NCI-H2227 treated with DMSO at 0.1 percent for 48 hours (cell line): ENCODE data around the gene KRT79.

Experiments used
- DNase-seq: peaks from one replicate; lab custom pipeline; 2025; lab: John Stamatoyannopoulos, UW

KRT79 gene

DNA sequence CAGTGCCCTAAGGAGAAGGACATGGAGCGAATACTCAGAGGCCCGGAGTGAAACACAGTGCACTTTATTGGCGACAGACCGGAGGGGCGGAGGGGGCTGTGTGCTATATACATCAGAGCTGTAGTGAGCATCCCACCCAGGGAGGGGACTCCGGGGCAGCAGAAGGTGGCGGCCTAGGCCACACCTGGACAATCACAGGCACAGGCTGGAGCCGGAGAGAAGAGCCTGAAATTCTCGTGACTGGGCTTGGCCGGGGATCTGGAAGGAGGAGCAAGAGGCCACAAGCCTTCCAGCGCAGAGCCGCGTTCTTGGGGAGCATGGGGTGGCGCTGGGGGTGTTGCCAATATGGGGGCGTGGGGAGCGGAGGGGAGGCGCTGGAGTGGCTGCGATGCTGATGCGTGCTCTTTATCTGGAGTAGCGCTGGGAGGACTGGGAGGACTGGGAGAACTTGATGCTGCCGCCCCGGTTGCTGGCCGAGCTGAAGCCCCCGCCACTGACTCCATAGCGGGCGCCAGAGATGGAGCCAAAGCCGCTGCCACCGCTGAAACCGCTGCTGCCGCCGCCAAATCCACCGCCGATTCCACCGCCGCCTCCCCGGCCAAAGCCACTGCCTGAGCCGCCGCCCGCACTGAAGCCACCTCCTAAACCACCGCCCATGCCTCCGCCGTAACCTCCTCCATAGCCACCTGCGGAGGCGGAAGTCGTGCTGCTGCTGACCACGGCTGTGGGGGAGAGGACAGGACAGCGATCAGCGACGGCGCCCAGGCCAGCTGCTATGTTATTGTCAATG is 44.3 kb downstream of the KRT79 start:
- DNase-seq = no peak

DNA sequence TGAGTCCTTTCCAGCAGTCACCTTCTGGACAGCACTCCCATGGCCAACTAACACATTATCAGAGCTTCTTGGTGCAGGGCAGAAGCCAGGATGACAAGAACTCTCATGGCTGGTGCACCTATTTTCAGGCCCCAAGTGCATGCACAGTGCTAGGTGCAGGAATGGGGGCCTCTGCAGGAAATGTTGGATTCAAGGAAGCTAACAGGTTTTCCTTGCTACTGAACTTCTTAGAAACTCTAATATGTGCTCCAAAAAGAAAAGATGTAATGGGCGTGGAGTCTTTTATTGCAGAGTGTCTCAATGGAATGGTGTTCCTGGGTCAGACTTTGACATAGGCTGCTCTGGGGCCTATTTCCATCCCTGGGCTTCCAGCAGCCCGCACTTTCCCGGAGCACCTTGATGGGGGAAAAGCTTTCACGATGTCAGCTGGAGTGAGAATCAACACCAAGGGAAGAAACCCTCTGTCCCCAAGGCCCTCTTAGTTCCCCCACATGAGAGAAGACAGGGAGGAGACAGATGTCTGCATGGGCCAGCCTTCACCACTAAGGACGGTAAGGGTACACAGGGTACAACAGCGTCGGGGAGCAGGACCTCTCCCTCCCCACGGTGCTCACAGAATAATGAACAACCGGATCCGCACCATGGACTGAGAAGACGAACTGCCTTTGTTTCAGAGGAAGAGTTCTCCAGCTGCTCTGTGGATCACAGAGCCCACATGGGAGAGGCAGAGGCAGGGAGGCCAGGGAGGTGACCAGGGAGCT is 45.1 kb downstream of the KRT79 start:
- DNase-seq = no peak

DNA sequence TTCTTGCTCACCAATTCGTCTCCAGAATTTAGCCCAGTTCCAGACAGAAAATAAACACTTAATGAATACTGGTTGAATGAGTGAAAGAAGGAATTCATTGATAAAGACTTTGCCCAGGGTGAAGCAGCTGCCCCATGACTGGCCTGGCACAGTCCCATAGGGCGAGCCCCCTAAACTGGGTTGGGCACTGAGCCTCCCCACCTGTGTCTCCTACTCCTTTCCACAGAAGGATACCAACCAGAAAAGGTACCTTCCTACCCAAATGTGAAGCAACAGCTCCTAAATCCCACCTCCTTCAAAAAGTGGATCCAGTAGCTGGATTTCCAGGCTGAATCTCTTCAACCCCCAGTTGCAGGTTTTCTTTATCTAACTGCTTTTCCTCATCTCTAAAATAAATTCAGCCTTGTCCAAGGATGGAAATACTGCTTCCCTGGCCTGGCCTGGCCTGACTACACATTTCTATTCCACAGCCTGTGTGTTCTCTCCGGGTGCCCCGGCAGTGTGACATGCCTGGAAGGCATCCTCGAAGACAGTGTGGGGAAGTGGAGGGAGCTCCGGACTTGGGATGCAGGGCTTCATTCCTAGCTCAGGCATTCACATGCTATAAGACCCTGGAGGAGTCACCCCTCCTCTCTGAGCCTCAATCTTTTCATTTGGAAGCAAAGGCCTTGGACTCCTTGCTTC is 45.8 kb downstream of the KRT79 start:
- DNase-seq = no peak

DNA sequence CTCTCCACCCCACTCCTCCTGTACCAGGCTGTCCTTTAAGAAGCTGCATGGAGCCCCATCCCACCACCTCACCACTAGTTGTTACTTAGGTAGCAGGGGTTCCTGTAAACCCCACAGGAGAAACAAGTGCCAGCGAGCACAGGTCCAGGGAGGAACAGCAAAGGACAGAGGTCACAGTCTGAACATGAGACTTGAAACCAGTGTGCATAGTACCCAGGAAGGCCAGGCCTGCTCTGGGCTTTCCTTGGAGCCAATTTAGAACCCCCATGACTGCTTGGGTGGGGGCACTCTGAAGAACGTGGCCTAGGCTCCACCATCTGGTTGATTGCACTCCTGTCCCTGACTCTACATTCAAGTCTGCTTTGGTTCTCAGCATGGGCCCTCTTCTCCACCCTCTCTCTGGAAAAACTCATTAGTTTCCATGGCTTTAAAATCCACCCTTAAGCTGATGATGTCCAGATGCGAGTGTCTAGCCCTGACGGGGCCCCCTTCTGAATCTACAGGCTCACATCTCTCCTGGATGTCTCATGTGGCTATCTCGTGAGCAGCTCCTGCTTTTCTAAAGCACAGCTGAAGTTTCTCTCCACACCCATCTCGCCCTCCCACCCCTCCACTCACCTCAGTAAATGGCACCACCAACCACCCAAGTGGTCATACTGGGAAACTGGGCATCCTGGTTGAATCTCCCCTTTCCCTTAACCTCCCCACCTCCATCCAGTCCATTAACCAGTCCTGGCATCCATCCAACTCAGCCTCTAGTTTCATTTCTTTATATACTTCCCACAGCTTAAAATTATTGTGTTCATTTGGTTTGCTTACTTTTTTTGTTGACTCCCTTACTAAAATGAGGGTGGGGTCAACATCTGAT is 46.6 kb downstream of the KRT79 start:
- DNase-seq = no peak

DNA sequence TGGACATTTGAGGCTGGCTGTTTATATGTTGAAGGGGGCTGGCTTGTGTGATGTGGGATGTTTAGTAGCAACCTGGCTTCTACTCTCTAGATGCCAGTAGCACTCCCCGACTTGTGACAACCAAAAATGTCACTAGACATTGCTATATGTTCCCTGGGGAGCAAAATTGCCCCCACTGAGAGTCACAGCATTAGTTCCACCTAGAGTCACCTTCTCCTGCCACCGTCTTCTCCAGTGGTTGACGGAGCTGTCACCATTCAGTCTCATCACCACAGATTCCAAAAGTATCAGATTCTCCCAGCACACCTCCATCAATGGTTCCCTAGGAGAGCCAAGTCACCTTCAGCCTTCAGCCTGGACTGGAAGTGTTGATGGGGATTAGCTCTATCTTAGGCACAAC is 49.2 kb downstream of the KRT79 start:
- DNase-seq = no peak

DNA sequence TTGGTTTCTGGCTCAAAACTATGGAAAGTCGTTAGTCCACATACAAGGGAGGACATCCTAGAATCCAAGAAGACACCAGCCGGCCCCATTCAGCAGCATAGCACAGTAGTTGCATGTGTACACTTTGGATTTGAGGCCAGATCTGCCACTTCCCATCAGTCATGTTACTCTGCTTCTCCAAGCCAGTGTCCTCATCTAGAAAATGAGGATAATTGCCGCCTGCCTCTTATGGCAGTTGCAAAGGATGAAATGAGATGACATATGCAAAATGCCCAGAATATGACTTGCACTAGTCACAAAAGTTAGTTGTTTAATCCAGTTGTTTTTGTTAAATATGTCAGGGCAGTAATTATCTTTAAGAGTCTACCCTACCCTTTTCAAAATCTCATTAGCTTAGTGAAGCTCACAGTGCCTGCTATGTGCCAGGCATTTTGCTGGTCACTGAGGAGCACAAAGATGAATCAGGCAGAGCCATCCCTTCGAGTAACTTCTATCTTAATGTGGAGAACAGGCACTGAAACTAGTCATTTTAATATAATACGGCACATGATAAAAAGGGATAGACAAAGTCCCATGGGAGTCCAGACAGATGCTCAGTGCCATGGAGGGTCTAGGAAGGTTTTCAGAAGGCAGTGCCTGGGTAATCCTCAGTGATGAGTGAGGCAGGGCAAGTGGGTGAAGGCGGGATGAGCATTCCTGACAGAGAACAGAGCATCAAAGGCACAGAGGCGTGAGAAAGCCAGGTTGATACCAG is 50.4 kb downstream of the KRT79 start:
- DNase-seq = no peak

DNA sequence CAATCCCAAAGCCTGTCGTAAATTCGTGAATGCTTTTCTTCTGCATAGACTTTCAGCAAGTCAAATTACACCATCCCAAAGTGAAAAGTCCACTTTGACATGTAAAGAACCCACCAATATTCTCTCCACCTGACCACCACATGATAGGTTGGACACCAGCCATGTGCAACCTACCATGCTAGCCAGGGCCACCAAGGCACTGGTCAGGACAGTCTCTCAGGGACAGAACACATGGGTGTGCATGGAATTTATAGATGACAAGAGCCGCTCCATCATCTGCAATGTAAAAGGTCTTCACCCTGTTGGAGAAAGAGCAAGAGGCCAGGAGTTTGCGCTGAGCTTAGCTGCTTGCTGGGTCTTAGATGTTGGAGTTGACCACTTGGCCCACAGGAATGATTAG is 51.6 kb downstream of the KRT79 start:
- no peak for DNase-seq

DNA sequence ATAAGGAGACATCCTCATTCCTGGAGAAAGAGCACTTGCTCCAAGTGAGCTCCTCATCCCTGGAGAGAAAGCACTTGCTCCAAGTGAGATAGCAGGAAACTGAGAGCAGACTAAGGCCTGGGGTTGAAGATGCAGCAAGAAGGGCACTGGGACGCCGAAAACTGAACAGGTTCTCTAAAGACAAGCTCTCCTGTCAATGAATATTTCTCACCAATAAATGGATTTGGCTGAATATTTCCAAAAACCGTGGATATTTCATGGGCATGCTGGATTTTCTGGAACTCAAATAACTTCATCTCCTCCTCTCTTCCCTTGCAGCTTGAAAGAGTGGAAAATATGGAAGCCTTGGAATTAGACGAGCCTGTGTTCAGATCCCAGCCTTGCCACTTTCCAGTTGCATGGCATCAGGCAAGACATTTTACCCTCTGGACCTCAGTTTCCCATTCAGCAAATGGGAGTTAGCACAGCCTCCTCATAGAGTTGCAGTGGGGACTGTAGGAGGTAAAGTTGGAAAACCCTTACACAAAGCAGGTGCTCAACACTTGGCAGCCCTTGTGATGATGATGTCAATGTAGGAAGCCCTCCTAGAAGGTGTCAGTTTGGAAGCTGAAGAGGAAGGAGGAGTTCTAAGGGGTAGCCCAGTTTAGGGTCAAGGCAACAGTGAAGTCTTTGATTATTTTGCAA is 52.6 kb downstream of the KRT79 start:
- no peak for DNase-seq

DNA sequence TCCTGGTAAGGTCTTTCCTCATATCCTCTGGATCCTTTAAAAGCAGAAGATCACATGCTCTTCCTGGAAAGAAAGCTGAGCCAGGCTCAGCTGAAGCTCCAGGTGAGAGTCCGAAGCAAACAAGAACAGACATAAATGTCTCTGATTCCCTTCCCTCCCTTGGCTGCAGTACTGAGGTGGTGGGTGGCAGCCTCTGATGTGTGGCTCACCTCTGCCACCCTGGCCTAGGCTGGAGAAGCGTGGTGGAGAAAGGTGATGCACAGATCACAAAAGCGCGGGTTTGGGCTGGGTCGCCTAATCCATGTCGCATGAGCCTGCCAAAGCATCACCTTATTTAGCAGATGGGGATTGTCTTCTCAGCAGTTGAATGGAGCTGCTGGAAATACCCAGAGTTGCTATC is 54.2 kb downstream of the KRT79 start:
- DNase-seq = no peak

DNA sequence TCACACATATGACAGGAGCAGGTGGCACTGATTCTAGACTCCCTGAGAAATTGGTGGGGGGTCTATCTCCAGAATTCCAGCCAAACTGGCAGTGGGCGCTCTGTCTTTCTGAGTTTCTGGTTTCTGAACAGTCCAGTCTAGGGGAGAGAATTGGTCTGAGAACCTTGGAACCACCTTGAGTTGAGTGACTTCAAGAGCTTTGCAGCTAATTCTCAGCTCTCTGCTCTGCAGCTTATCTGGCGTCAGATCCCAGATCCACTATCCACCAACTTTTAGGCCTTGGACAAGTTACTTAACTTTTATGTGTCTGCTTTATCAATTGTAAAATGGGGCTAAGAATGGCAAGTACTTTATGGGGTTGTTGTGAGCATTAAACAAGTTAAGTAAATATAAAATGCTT is 55.3 kb downstream of the KRT79 start:
- DNase-seq = no peak

DNA sequence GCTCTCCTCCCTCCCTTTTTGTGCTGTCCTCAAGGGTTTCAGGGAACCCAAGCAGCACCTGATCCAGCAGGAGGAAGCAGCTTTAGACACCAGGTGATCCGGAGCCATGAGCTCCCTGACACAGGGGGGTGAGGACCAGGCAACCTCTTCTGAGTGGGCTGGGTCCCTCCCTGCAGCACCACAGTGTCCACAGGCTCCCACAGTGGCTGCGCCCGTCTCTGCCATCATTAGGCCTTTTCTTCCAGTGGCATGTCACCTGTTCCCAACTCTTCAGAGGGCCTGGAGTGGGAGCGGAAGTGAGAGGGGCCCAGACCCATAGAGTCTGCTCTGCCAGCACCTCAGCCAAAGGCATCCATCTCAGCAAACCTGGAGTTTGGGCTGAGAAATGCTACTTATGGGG is 56.5 kb downstream of the KRT79 start:
- no peak for DNase-seq

DNA sequence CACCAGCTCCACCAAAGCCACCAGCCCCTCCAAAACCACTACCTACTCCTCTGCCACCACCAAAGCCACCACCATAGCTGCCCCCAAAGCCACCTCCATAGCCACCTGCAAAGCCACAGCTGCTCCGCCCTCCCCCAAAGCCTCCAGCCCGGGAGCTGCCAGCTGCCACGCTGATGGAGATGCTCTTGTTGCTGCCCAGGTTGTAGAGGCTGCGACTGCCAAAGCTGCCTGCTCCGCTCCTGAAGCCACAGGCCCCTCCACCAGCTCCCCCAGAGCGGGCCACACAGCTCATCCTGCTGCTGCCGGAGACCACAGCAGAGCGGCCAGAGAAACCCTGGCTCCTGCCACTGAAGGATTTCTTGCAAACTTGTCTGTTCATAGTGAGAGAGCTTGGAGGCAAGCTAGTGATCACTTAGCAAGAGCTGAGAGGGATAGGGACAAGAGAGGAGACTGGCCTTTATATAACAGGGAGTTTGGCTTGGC is 57.2 kb downstream of the KRT79 start, which contains the start of gene KRT76:
TSS of gene KRT76 (minus strand) at position 433 of the 483 bp plus-strand sequence. CDS start at position 379, 54 bp downstream.
- DNase-seq = no peak

DNA sequence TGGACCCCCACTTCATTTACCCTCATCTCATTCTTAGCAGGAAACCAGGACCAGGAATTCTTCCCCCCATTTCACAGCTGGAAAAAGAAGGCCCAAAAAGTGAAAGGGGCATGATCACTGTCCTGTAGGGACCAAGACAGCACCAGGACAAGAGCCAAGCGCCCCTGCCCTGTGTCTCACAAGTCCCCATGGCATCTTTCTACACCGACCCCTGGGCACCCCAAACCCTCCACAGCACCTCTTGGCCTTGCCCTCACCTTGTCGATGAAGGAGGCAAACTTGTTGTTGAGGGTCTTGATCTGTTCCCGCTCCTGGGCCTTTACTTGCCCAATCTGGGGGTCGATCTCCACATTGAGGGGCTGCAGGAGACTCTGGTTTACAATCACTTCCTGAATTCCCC is 57.7 kb downstream of the KRT79 start:
- DNase-seq = no peak

DNA sequence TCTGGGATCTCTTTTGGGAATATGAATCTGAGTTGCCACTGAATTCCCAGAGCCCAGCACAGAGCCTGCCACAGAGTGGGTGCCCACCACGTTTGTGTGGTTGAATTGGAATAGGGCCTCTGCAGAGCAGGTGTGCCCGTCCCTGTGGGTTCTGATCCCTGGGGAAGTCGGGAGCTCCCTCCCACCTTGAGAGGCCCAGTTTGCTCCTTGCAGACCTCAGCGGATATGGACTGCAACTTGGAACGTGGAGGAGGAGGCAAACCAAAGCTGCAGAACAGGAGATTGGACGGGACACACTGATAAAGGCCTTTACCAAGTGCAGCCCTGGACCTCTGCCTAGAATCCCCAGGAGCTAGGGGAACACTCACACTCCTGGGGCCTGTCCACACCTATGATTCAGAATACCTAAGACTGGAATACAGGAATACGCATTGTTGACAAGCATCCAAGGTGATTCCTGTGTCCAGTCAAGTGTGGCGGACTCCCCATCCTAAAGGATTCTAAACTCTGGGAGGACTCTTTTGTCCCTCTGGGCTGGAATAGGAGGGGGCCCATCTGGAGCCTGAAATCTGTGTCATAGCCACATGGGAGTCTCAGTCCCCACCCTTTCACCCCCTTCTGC is 59.4 kb downstream of the KRT79 start:
- no peak for DNase-seq

DNA sequence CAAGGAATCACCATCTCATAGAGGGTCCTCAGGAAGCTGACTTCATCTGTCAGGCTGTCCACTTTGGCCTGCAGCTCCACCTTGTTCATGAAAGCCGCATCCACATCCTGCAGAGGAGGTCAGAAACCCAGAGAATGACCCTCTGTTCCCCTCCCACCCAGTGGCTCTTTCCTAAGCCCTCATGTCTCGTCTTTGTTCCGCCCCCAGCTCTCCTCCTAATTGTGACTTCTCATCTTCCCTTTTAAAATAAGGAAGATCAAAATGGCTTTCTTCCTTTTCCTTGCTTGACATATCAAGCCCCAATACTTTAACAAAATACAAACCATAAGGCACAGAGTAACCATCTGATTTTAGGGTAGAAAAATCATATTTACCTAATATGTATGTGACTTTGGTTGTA is 61.3 kb downstream of the KRT79 start:
- no peak for DNase-seq

DNA sequence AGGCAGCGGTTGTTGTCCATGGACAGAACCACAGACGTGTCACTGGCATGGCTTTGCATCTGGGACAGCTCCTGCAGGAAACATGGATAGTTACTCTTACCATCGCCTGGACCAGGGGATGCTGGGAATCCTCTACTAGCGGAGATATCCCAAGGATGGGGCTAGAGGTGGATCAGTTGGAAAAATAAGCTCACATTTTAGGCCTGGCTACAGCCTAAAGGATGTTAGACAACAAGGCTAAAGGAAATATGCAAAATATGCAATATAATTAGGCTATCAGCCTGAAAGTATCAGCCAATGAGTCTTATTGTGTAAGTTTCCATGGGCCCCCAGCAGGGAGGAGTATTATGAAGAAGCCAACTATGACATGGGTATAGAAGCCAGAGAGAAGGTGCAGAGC is 61.9 kb downstream of the KRT79 start:
- no peak for DNase-seq

DNA sequence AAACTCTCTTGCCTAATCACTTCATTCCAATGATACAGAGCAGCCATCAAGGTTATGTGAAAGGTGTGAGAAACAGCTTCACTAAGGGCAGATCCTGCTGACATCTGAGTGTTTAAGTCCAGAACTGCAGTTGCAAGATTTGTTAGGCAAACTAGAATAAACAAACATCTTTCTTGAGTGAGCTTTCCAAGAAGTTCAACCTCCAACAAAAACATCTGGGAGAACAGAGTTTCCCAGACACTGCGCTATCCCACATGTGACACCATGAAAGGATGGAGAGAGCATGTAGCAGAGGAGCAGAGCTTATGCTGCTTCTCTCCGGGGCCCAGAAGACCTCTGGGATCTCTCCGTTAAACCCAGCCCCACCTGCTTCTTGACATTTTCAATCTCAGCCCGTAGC is 62.6 kb downstream of the KRT79 start:
- no peak for DNase-seq
